ENCODE results near the gene FAM221A. TPM values are rescaled to one million over a fixed set of nuclear protein-coding genes. Genes with fewer than 3 reads are reported as not detected.
"Not testable (repeated sequence)": the region's sequence is repeated elsewhere in the genome, so short reads cannot be mapped to it uniquely, and the experiment has no call there.

Gene FAM221A
- total RNA-seq, 1 donor from 2014 or later: 13.4 TPM

DNA sequence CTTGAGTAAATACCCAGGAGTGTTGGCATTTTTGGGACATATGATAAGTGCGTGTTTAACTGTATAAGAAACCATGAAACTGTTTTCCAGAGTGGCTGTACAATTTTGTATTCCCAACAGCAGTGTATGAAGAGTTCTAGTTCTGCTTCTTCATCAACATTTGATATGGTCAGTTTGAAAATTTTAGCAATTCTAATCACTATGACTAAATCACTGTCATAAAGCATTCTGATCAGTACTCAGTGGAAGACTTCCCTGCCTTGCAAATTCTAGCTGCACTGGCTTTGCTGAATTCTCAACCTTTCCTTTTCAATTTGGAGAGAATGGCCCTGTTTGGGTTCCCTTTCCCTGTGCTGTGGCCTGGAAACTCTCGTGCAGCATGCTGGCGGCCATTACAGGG, 18.6 kb upstream of the FAM221A start:
- no peak overlapping the region for H3K4me3 ChIP-seq (ENCODE audit: low read depth, low read length)
- TF ChIP-seq, protein P1, sequence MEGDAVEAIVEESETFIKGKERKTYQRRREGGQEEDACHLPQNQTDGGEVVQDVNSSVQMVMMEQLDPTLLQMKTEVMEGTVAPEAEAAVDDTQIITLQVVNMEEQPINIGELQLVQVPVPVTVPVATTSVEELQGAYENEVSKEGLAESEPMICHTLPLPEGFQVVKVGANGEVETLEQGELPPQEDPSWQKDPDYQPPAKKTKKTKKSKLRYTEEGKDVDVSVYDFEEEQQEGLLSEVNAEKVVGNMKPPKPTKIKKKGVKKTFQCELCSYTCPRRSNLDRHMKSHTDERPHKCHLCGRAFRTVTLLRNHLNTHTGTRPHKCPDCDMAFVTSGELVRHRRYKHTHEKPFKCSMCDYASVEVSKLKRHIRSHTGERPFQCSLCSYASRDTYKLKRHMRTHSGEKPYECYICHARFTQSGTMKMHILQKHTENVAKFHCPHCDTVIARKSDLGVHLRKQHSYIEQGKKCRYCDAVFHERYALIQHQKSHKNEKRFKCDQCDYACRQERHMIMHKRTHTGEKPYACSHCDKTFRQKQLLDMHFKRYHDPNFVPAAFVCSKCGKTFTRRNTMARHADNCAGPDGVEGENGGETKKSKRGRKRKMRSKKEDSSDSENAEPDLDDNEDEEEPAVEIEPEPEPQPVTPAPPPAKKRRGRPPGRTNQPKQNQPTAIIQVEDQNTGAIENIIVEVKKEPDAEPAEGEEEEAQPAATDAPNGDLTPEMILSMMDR (conservative IDR thresholded peaks at IDR 0.05; ENCODE audit: low read depth, low read length): no peak
- no peak for DNase-seq (ENCODE audit: low read depth)

DNA sequence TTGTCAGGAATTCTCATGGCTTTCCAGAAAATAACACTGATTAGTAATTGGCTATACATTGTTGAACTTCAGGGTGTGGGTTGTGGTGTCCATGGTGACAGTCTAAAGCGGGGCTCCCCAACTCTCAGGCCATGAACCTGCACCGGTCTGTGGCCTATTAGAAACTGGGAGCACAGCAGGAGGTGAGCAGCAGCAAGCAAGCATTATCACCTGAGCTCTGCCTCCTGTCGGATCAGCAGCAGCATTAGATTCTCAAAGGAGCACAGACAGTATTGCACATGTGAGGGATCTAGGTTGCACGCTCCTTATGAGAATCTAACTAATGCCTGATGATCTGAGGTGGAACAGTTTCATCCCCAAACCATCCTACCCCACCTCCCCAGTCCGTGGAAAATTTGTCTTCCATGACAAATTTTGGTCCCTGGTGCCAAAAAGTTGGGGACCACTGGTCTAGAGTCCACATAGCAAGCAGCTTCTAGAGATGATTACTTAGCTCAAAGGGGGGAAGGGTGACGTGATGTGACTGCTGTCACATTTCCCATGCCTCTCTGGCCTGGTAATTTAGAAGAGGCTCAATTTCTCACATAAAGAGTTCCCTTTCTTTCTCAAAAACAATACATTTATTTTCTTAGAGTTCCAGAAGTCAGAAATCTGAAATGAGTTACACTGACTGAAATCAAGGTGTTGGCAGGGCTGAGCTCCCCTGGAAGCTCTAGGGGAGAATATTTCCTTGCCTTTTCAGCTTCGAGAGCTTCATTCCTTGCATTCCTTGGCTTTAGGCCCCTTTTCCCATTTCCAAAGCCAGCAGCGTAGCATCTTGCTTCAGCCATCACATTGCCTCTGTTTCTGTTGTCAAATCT, 17.6 kb upstream of the FAM221A start:
- no peak for DNase-seq (ENCODE audit: low read depth)
- TF ChIP-seq, protein P1 (conservative IDR thresholded peaks at IDR 0.05; ENCODE audit: low read depth, low read length): no peak
- no peak overlapping the region for H3K4me3 ChIP-seq (ENCODE audit: low read depth, low read length)

- TF ChIP-seq, protein P1 (conservative IDR thresholded peaks at IDR 0.05; ENCODE audit: low read depth, low read length): no peak
- no peak overlapping the region for H3K4me3 ChIP-seq (ENCODE audit: low read depth, low read length)
- DNase-seq (ENCODE audit: low read depth): no peak
Measured at GRCh38 chr7:23662984-23663313, 17.1 kb upstream of the FAM221A start.

DNA sequence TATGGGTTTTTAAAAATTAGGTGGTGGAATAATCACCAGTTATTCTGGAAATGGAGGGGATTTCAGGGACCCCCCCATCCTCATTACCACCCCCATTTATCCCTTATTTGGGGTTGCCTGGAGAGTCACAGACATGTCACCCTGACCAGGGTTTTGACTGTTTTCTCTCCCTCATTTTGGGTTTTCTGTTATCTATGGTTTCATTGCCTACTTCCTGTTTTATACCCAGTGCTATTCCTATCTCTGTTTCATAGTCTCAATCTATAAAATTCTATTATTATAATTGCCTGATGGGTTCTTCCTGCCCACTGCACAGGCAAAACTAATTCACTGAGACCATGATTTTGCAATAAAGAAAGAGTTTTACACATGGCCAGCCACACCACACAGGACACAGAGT, 15.9 kb upstream of the FAM221A start:
- H3K4me3 ChIP-seq (ENCODE audit: low read depth, low read length): no peak overlapping the region
- DNase-seq (ENCODE audit: low read depth): no peak
- TF ChIP-seq, protein P1 (conservative IDR thresholded peaks at IDR 0.05; ENCODE audit: low read depth, low read length): no peak

DNA sequence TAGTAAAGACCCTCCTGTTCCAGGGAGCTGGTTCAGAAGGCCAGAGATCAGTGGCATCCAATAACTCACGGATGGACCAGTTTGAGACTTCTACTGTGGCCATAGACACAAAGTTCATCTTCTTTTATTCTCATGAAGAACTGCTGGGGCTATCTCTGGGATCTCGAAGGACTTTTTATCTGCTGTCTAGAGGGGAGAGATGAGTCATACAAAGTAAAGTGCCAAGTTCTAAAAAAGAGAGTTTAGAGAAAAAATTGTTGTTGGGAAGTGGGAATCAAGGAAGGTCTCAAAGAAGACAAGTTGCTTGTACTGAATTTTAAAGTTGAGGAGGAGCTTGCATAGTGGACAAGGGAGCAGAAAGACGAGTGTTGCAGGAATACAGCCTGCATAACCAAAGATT, 8.0 kb upstream of the FAM221A start:
- TF ChIP-seq, protein P1 (conservative IDR thresholded peaks at IDR 0.05; ENCODE audit: low read depth, low read length): no peak
- no peak overlapping the region for H3K4me3 ChIP-seq (ENCODE audit: low read depth, low read length)
- DNase-seq (ENCODE audit: low read depth): no peak

DNA sequence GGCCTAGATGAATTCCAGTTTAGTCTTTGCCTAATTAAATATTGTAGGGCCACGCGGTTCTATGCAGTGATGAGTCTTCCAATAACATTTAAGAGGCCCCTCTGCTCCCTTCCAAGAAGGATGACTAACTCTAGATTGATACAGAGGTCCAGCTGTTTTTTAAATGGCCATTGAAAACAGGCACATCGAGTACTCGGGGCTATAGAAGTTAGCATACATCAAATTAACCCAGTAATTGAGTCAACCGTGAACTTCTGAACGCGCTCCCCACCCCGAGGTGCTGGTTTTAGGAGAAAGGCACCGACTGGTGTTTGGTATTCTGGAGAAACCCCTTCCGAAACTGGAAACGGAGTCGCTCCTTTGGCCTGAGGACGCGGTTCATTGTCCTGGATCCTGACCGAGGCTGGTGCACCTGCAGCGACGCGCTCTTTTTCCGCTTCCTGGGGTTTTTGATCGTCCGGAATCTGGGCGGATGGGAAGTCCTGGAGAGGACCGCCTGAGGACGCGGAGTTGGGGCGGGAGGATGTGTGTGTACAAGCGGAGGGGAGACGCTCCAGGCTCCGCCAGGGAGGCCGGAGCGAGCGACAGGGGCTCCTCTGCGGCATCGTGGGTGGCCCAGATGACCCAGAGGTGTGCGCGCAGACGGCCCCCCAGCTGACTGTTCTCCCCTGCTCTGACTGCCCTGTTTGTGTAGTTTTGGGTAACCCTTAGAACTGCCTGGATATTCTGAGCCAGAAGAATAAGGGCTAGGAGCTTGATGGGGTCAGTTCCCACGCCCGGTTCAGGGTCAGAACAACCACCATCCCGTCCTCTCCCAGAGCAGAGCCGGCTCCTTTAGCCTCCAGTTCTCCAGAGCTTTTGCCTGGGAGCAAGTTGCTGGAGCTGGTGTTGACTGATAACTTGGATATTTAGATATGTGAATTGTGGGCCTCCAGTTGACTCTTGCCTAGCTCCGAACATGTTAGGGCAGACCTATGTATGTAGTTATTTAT, 711 bp downstream of the FAM221A start:
- no peak for DNase-seq (ENCODE audit: low read depth)
- TF ChIP-seq, protein P1 (conservative IDR thresholded peaks at IDR 0.05; ENCODE audit: low read depth, low read length): no peak
- peak overlapping the region; percentile 73 for H3K4me3 ChIP-seq (ENCODE audit: low read depth, low read length)

GRCh38 chr7:23684041-23684440, 4.0 kb downstream of the FAM221A start:
- H3K4me3 ChIP-seq (ENCODE audit: low read depth, low read length); DNase-seq (ENCODE audit: low read depth): not testable (repeated sequence)

Measured in epithelial cell of proximal tubule (primary cell).